ENCODE data around the gene LETM1.

GRCh38 chr4:1804638-1805492 lies 51.1 kb downstream of the LETM1 start:
- TF ChIP-seq CTCF (IDR thresholded peaks at IDR 0.05 in 4 of 5, conservative IDR thresholded peaks at IDR 0.05 in 1 of 5) (no peak), POLR2A (IDR thresholded peaks at IDR 0.05) (no peak)

Data from gastrocnemius medialis (tissue), 4 donors.